DMS 273 (cell line): ENCODE data around the gene TMEM52.

Source experiments
- DNase-seq: peaks from one replicate; lab custom pipeline; 2025; ENCODE audit not compliant: unreplicated experiment; lab: John Stamatoyannopoulos, UW

The TMEM52 gene

GRCh38 chr1:1927751-1928150 is 8.7 kb upstream of the TMEM52 start:
- DNase-seq = peak; percentile 53

- no peak for DNase-seq
These were observed 8.0 kb upstream of the TMEM52 start for GRCh38 chr1:1926886-1927660.

GRCh38 chr1:1926346-1926811 is 7.3 kb upstream of the TMEM52 start:
- no peak for DNase-seq

GRCh38 chr1:1925437-1926345 is 6.6 kb upstream of the TMEM52 start:
- no peak for DNase-seq

GRCh38 chr1:1924849-1925248 is 5.8 kb upstream of the TMEM52 start:
- DNase-seq = no peak

- DNase-seq = no peak
These were observed 5.3 kb upstream of the TMEM52 start for GRCh38 chr1:1924386-1924785.

GRCh38 chr1:1922956-1923833 is 4.1 kb upstream of the TMEM52 start:
- DNase-seq = peak; percentile 43

GRCh38 chr1:1922702-1922955 is 3.5 kb upstream of the TMEM52 start:
- DNase-seq = no peak

GRCh38 chr1:1921901-1922701 is 3.0 kb upstream of the TMEM52 start:
- DNase-seq = no peak

GRCh38 chr1:1921459-1921862 is 2.4 kb upstream of the TMEM52 start:
- no peak for DNase-seq

GRCh38 chr1:1920608-1921458 is 1.8 kb upstream of the TMEM52 start:
- DNase-seq = peak; percentile 68

- DNase-seq = no peak
These were observed 1.1 kb upstream of the TMEM52 start for GRCh38 chr1:1920057-1920607.

GRCh38 chr1:1919304-1920056 is 401 bp upstream of the TMEM52 start:
- peak; percentile 99 for DNase-seq

GRCh38 chr1:1917995-1918900 is 831 bp downstream of the TMEM52 start:
- DNase-seq = no peak

GRCh38 chr1:1917304-1917976 is 1.6 kb downstream of the TMEM52 start:
- DNase-seq = no peak

GRCh38 chr1:1916851-1917251 is 2.2 kb downstream of the TMEM52 start:
- DNase-seq = no peak
